Spleen (tissue), 13 donors: ENCODE measurements around the gene PELO. TPM values are rescaled to one million over a fixed set of nuclear protein-coding genes. Genes with fewer than 3 reads are reported as not detected.
A peak's percentile ranks its signal among the peaks of the same experiment; 100 is the strongest.

Experiments
- DNase-seq: peaks from one replicate; pipeline ENCODE4 v3.0.0-alpha.2; 2020
- H3K27ac ChIP-seq, 8 donors: fragments of 200-600 bp; sonication (generic) in 7 of 8; 1 replicate in 4 of 8; 2 replicates in 4 of 8; pipeline versions ENCODE4 v1.5.0 to v1.8.0; 2016 to 2021; ENCODE audit warnings: inconsistent platforms in 4 of 8, mild to moderate bottlenecking in 4 of 8, moderate library complexity in 1 of 8
- H3K27me3 ChIP-seq, 7 donors: fragments of 200-600 bp; sonication (generic) in 6 of 7; replicated peaks in 1 of 7; 1 replicate in 4 of 7; 2 replicates in 3 of 7; pipeline versions ENCODE4 v1.5.0 to v1.8.0; 2016 to 2021; ENCODE audit warnings: inconsistent platforms in 3 of 7, mild to moderate bottlenecking in 1 of 7
- H3K36me3 ChIP-seq, 6 donors: fragments of 200-600 bp; sonication (generic) in 5 of 6; 1 replicate in 4 of 6; 2 replicates in 2 of 6; pipeline versions ENCODE4 v1.5.0 to v1.8.0; 2016 to 2021; ENCODE audit warnings: inconsistent platforms in 2 of 6
- H3K4me1 ChIP-seq, 6 donors: fragments of 200-600 bp; sonication (generic) in 5 of 6; 1 replicate in 3 of 6; 2 replicates in 3 of 6; pipeline versions ENCODE4 v1.5.0 to v1.8.0; 2016 to 2021; ENCODE audit warnings: inconsistent platforms in 3 of 6
- H3K4me3 ChIP-seq, 8 donors: fragments of 200-600 bp; sonication (generic) in 7 of 8; 1 replicate in 4 of 8; 2 replicates in 4 of 8; pipeline versions ENCODE4 v1.5.0 to v1.8.0; 2016 to 2021; ENCODE audit warnings: inconsistent platforms in 4 of 8, mild to moderate bottlenecking in 4 of 8, moderate library complexity in 2 of 8
- H3K9me3 ChIP-seq, 8 donors: fragments of 200-600 bp; sonication (generic) in 7 of 8; 1 replicate in 4 of 8; 2 replicates in 4 of 8; pipeline versions ENCODE4 v1.5.0 to v1.8.0; 2016 to 2021; ENCODE audit warnings: inconsistent platforms in 4 of 8
- POLR2A ChIP-seq, 3 donors: fragments of 450-650 bp; IDR thresholded peaks; one replicate each; pipeline ENCODE4 v1.5.1; 2017; ENCODE audit warnings: antibody characterized with exemption in 3 of 3, mild to moderate bottlenecking in 1 of 3
- POLR2AphosphoS5 ChIP-seq, 3 donors: sonication (generic); formaldehyde crosslinking; IDR thresholded peaks; one replicate each; pipeline ENCODE4 v1.5.1; 2017; ENCODE audit warnings: antibody characterized with exemption in 3 of 3
- WGBS, 5 donors: extraction: QIAGEN DNeasy Blood & Tissue Kit in 3 of 5; methylation state at CpG; one replicate each; pipeline versions ENCODE4 v1.1.5 to v1.1.7; 2013 to 2018; 5-methylcytosine and 5-hydroxymethylcytosine counted together
- intact Hi-C: fragments of 100-400 bp; cut with DNase I; formaldehyde crosslinking; loops from one replicate; pipeline ENCODE4 v1.15.0; 2023; ENCODE audit warnings: low total_unique reads
- long read RNA-seq, 2 donors: transcript quantifications; one replicate each; lab custom pipeline, GENCODE V29; 2026
- polyA plus RNA-seq, 3 donors: library from polyadenylated mRNA; stranded (reverse); fragments of 200-250 nt; gene quantifications; one replicate each; pipeline ENCODE4 v1.2.1, GENCODE V29; 2013
- total RNA-seq, 7 donors: library from RNA; depleted of rRNA in 3 of 7; stranded (reverse); fragments of >200 nt in 3 of 7; fragmentation: NEBNext Ultra II Directional in 4 of 7; extraction: Animal tissue kit (Norgen Biotek cat#: 25700) in 4 of 7; gene quantifications; one replicate each; pipeline versions ENCODE4 v1.1.0 to v1.2.1, GENCODE V29; 2016 to 2021
- TF ChIP-seq, protein P1 (sequence below), 11 experiments: fragments of 200-600 bp in 7 of 11; fragments of 450-650 bp in 4 of 11; sonication (generic) in 4 of 11; IDR thresholded peaks in 8 of 11; conservative IDR thresholded peaks in 3 of 11; 1 replicate in 7 of 11; 2 replicates in 4 of 11; pipeline versions ENCODE4 v1.4.0 to v1.8.0; 2016 to 2021; ENCODE audit warnings: antibody characterized with exemption in 11 of 11, inconsistent platforms in 4 of 11, mild to moderate bottlenecking in 1 of 11
- donor health status: healthy with polysubstance abuse.
- donor health status: DM: no; HTN: no; CAD: no; lungs with moderate emphysema.
- donor health status: DM: no; HTN: no; CAD: no.
- donor health status: Bipolar disorder and iron deficiency.
- donor health status: healthy.
- donor health status: DM: no; HTN: no; CAD: no.
- donor health status: DM: yes; HTN: yes; CAD: no.

Gene PELO, protein sequence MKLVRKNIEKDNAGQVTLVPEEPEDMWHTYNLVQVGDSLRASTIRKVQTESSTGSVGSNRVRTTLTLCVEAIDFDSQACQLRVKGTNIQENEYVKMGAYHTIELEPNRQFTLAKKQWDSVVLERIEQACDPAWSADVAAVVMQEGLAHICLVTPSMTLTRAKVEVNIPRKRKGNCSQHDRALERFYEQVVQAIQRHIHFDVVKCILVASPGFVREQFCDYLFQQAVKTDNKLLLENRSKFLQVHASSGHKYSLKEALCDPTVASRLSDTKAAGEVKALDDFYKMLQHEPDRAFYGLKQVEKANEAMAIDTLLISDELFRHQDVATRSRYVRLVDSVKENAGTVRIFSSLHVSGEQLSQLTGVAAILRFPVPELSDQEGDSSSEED
- total RNA-seq: 100 to 1,000 TPM in 3 of 7 donors, 10 to 100 TPM in 4; 41.0 to 169 (median 92.9) TPM
- polyA plus RNA-seq: 10 to 100 TPM; 10.4 to 24.2 (median 17.7) TPM
- long read RNA-seq, donor 1, transcript PELO-202 (2 exons, 888 nt): major isoform, 7 of 29 reads
- long read RNA-seq, donor 1, partial matches to known transcripts: 22 of 29 reads
- long read RNA-seq, donor 1, other reads (novel, unspliced or antisense): 0 of 29 reads
- long read RNA-seq, donor 2, full-length matches to known transcripts: 6 of 19 reads
- long read RNA-seq, donor 2, partial matches to known transcripts: 13 of 19 reads
- long read RNA-seq, donor 2, other reads (novel, unspliced or antisense): 0 of 19 reads

DNA sequence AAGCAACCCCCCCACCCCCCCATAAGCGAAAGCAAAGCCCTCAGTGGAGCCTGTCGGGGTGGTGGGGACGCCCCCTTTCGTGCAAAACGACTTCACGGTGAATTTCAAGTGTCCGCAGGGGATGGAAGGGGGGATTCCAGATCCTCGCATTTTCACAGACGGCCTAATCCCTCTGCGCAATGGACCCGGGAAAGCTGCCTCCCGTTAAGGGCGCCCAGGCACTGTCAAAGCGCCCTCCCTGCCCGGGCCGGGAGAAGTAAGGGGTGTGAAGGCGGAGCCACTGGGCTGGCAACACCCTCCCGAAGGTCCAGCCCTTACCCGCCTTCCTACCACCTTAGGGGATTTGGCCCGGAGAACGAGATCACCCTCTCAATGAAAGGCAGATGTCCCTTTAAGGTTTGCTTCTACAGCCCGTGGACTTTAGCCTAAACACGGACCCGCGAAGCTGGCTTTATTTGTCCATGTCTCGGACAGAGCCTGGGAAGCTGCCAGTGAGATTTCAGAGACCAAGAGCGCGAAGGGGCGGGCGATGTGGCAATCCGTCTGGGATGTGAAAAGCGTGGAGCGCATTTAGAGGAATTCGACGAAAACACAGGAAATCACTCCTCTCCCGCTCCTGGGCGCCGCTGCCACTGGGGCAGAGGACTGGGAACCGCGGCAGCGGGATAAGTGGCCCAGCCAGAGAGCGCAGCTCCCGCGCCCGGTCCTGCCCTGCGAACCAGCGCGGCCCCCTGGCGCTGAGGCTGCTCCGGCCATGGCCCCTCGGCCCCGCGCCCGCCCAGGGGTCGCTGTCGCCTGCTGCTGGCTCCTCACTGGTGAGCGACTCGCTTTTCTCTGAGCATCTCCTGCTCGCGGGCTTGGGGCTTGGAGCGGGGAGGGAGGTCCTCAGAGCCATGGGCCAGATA, at the start of gene PELO, which contains the start of gene ITGA1:
TSS of gene PELO (plus strand) at position 317 of the 905 bp plus-strand sequence. CDS start 12,479 bp downstream, outside the sequence.
TSS of gene ITGA1 (plus strand) at position 317 of the 905 bp plus-strand sequence. CDS start at position 755, 438 bp downstream.
- Histone ChIP-seq H3K4me1 (peaks cover 0 to 43% (median 20%) of the 10 kb centered on the region in 6 donors), H3K27me3 (peaks cover 0 to 49% (median 6%) of the 10 kb centered on the region in 7 donors), H3K4me3 (peak within 1 kb of the TSS; percentile 48 to 80 (median 58)), H3K9me3 (no peaks in the 10 kb centered on the region), H3K36me3 (no peaks in the 10 kb centered on the region), H3K27ac (peak within 1 kb of the TSS; percentile 73 to 95 (median 92))
- WGBS, 5 donors: 1 to 2% (median 1%) methylated on average over 26 to 61 of the region's 61 CpGs
- intact Hi-C loops: no loop called here
- TF ChIP-seq POLR2AphosphoS5 (IDR thresholded peaks at IDR 0.05) (peak; percentile 78 to 88 (median 81)), POLR2A (IDR thresholded peaks at IDR 0.05) (peak in 1 of 3 donors; percentile 52)
- TF ChIP-seq, protein P1, sequence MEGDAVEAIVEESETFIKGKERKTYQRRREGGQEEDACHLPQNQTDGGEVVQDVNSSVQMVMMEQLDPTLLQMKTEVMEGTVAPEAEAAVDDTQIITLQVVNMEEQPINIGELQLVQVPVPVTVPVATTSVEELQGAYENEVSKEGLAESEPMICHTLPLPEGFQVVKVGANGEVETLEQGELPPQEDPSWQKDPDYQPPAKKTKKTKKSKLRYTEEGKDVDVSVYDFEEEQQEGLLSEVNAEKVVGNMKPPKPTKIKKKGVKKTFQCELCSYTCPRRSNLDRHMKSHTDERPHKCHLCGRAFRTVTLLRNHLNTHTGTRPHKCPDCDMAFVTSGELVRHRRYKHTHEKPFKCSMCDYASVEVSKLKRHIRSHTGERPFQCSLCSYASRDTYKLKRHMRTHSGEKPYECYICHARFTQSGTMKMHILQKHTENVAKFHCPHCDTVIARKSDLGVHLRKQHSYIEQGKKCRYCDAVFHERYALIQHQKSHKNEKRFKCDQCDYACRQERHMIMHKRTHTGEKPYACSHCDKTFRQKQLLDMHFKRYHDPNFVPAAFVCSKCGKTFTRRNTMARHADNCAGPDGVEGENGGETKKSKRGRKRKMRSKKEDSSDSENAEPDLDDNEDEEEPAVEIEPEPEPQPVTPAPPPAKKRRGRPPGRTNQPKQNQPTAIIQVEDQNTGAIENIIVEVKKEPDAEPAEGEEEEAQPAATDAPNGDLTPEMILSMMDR (IDR thresholded peaks at IDR 0.05 in 8 of 11, conservative IDR thresholded peaks at IDR 0.05 in 3 of 11): peak in 4 of 11 experiments; percentile 22 to 42 (median 34)
- DNase-seq: peak; percentile 89

DNA sequence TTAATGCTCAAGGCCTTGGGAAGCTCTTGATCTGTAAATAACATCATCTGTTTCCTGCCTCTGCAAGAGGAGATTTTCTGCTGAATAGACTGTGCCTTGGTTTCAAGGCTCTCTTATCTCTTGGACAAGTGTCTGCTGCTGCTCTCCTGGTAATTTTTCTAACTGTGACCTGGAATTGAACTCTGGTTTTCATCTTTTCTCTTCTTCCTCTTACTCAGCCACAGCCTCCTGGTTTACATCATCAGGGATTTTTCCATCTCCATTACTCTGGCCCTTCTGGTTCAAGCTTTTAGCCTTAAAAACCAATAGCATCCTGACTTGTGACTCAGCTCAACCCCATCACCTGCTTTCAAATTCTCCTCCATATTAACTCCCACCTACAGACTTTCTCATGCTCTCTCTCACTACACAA, 49.6 kb upstream of the PELO start:
- no peak overlapping the region for H3K4me3 ChIP-seq
- peaks cover 6 to 37% (median 22%) of the 10 kb centered on the region in 6 donors for H3K4me1 ChIP-seq
- H3K36me3 ChIP-seq: no peaks in the 10 kb centered on the region
- peak overlapping the region; percentile 29 to 71 (median 62) for H3K27ac ChIP-seq
- H3K9me3 ChIP-seq: peaks cover 0 to 4% (median 0%) of the 10 kb centered on the region in 8 donors
- no peaks in the 10 kb centered on the region for H3K27me3 ChIP-seq
- TF ChIP-seq POLR2A (IDR thresholded peaks at IDR 0.05) (no peak), POLR2AphosphoS5 (IDR thresholded peaks at IDR 0.05) (peak in 1 of 3 donors; percentile 57)
- no peak for DNase-seq
- intact Hi-C loops: no loop called here

DNA sequence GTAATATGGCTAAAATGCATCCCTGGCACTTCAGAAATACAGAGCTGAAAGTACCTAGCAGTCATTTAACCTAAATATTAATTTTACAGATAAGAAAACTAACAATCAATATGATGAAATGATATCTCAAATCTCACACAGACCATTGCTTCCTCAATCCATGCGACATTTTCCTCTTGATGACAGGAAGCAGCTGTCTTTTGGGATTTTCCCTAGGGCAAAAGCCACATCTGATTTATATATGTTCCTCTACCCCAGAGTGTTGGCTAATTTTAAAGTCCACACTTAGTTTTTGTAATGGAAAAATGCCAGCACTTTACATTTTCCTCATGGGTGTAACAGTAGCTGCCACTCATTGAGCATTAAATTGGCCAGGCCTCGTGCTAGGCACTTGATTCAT, 47.7 kb upstream of the PELO start:
- intact Hi-C loops: no loop called here
- 38 to 56% (median 45%) methylated on average over 2 of the region's 2 CpGs for WGBS, 5 donors
- no peak overlapping the region for H3K4me3 ChIP-seq

More for the DNA sequence above, 47.7 kb upstream of the PELO start:
- peak overlapping the region in 4 of 8 donors; percentile 25 to 87 (median 80) for H3K27ac ChIP-seq
- H3K9me3 ChIP-seq: peaks cover 0 to 4% (median 0%) of the 10 kb centered on the region in 8 donors
- DNase-seq: no peak
- H3K27me3 ChIP-seq: no peaks in the 10 kb centered on the region
- no peaks in the 10 kb centered on the region for H3K36me3 ChIP-seq
- TF ChIP-seq, protein P1 (IDR thresholded peaks at IDR 0.05 in 8 of 11, conservative IDR thresholded peaks at IDR 0.05 in 3 of 11): no peak
- no peak for TF ChIP-seq POLR2AphosphoS5 (IDR thresholded peaks at IDR 0.05)
- no peak for TF ChIP-seq POLR2A (IDR thresholded peaks at IDR 0.05)
- H3K4me1 ChIP-seq: peaks cover 21 to 56% (median 40%) of the 10 kb centered on the region in 6 donors
